HepG2 (cell line): ENCODE results near the gene PRPSAP2. TPM values are rescaled to one million over a fixed set of nuclear protein-coding genes. Genes with fewer than 3 reads are reported as not detected.
A peak's percentile ranks its signal among the peaks of the same experiment; 100 is the strongest.

ENCODE experiments used
- AGO2 ChIP-seq: fragments of 200-400 bp; formaldehyde crosslinking; optimal IDR thresholded peaks from 2 replicates; pipeline ENCODE3; 2017; ENCODE audit warnings: mild to moderate bottlenecking, low read depth, low read length, moderate library complexity
- DRAP1 ChIP-seq: IDR thresholded peaks from 2 replicates; pipeline ENCODE4 v1.6.1; 2016; ENCODE audit warnings: missing genetic modification reagents, missing compliant biosample characterization
- HMGXB4 ChIP-seq, 2 experiments: sonication (generic) in 1 of 2; formaldehyde crosslinking in 1 of 2; IDR thresholded peaks; 2 replicates each; pipeline versions ENCODE4 v1.4.0 to v1.6.1; 2018 to 2020; ENCODE audit warnings: missing genetic modification reagents in 2 of 2, borderline replicate concordance in 1 of 2, low read depth in 1 of 2, mild to moderate bottlenecking in 1 of 2, missing biosample characterization in 1 of 2
- KMT2A ChIP-seq: sonication (generic); formaldehyde crosslinking; IDR thresholded peaks from 2 replicates; pipeline ENCODE4 v1.4.0; 2020; ENCODE audit warnings: missing genetic modification reagents
- LCORL ChIP-seq, 2 experiments: fragments of 450-650 bp in 1 of 2; sonication (generic) in 1 of 2; formaldehyde crosslinking in 1 of 2; IDR thresholded peaks; 2 replicates each; pipeline versions ENCODE4 v1.5.0 to v1.6.1; 2017 to 2020; ENCODE audit warnings: antibody characterized with exemption in 1 of 2, missing genetic modification reagents in 1 of 2
- PHF8 ChIP-seq: sonication (generic); formaldehyde crosslinking; IDR thresholded peaks from 2 replicates; pipeline ENCODE4 v1.5.0; 2020; ENCODE audit warnings: missing genetic modification reagents
- POLR2AphosphoS5 ChIP-seq: IDR thresholded peaks from 2 replicates; pipeline ENCODE4 v1.6.1; 2012; ENCODE audit warnings: low read depth, low read length
- TCF12 ChIP-seq, 2 experiments: fragments of 450-650 bp in 1 of 2; sonication (generic) in 1 of 2; formaldehyde crosslinking in 1 of 2; IDR thresholded peaks; 2 replicates each; pipeline versions ENCODE4 v1.6.1 to v1.8.0; 2017 to 2022; ENCODE audit warnings: antibody characterized with exemption in 1 of 2, mild to moderate bottlenecking in 1 of 2, missing genetic modification reagents in 1 of 2, moderate library complexity in 1 of 2
- TFE3 ChIP-seq: IDR thresholded peaks from 2 replicates; pipeline ENCODE4 v1.6.1; 2016
- ZBTB21 ChIP-seq: sonication (generic); formaldehyde crosslinking; IDR thresholded peaks from 2 replicates; pipeline ENCODE4 v1.4.0; 2020; ENCODE audit warnings: missing genetic modification reagents
- ZNF235 ChIP-seq: sonication (generic); formaldehyde crosslinking; IDR thresholded peaks from 2 replicates; pipeline ENCODE4 v1.8.1; 2023; ENCODE audit warnings: mild to moderate bottlenecking, missing genetic modification reagents, borderline replicate concordance
- ZNF317 ChIP-seq: sonication (generic); formaldehyde crosslinking; IDR thresholded peaks from 2 replicates; pipeline ENCODE4 v1.5.0; 2020; ENCODE audit warnings: mild to moderate bottlenecking, missing genetic modification reagents
- ZNF629 ChIP-seq: sonication (generic); formaldehyde crosslinking; conservative IDR thresholded peaks from 2 replicates; pipeline ENCODE4 v1.5.0; 2020; ENCODE audit warnings: missing genetic modification reagents
- ZNF776 ChIP-seq: sonication (generic); formaldehyde crosslinking; IDR thresholded peaks from 2 replicates; pipeline ENCODE4 v1.4.0; 2020; ENCODE audit warnings: mild to moderate bottlenecking, missing genetic modification reagents
- ZSCAN25 ChIP-seq: sonication (generic); formaldehyde crosslinking; IDR thresholded peaks from 2 replicates; pipeline ENCODE4 v1.8.0; 2022; ENCODE audit warnings: mild to moderate bottlenecking, missing genetic modification reagents
- polyA plus RNA-seq, 8 experiments: library from polyadenylated mRNA; depleted of rRNA in 3 of 8; stranded (reverse) in 7 of 8; unstranded in 1 of 8; fragments of >200 nt; fragmentation: Illumina TruSeq in 4 of 8; extraction: Trizol in 4 of 8; gene quantifications; 2 replicates each; pipeline versions ENCODE4 v1.2.1 to v1.2.3, GENCODE V29; 2011 to 2016; ENCODE audit warnings: low read depth in 4 of 8, missing spikeins in 1 of 8, mixed read lengths in 1 of 8; ENCODE audit not compliant: insufficient read depth in 1 of 8
- total RNA-seq, 5 experiments: library from RNA; depleted of rRNA; stranded (reverse); fragments of >200 nt; fragmentation: Illumina TruSeq; extraction: Trizol; gene quantifications; 2 replicates each; pipeline ENCODE4 v1.2.3, GENCODE V29; 2016; ENCODE audit warnings: low read depth in 1 of 5
- TF ChIP-seq, protein P1 (sequence below): sonication (generic); formaldehyde crosslinking; IDR thresholded peaks from 2 replicates; pipeline ENCODE4 v1.5.1; 2020; ENCODE audit warnings: mild to moderate bottlenecking, moderate library complexity, missing genetic modification reagents
- TF ChIP-seq, protein P2 (sequence below): sonication (generic); formaldehyde crosslinking; IDR thresholded peaks from 2 replicates; pipeline ENCODE4 v1.5.1; 2020; ENCODE audit warnings: mild to moderate bottlenecking, missing genetic modification reagents, moderate library complexity

PRPSAP2 gene
- total and polyA plus RNA-seq, 2 of the 13 experiments (the other 11 are each of a cell fraction or from before 2014, with no cell fraction given), result 34.0 to 58.9 TPM

- TF ChIP-seq HMGXB4 (CRISPR knock-in tag; IDR thresholded peaks at IDR 0.05; ENCODE audit: borderline replicate concordance in 1 of 2, low read depth in 1 of 2) (peak in 1 of 2 experiments; percentile 22; a peak in 1 of 4 replicates), POLR2AphosphoS5 (peak; percentile 83), PHF8 (CRISPR knock-in tag) (peak; percentile 76), DRAP1 (peak; percentile 53; the same call in 1 of the 2 replicates), TCF12 (IDR thresholded peaks at IDR 0.05) (no peak), TCF12 (CRISPR knock-in tag; IDR thresholded peaks at IDR 0.05) (0 out of 2 replicates have a peak, but pooled peaks have one; percentile 50), AGO2 (peak; percentile 45), ZBTB21 (no peak), ZNF235 (CRISPR knock-in tag) (0 out of 2 replicates have a peak, but pooled peaks have one; percentile 49), ZNF629 (CRISPR knock-in tag) (0 out of 2 replicates have a peak, but pooled peaks have one; percentile 2), LCORL (IDR thresholded peaks at IDR 0.05) (no peak), LCORL (CRISPR knock-in tag; IDR thresholded peaks at IDR 0.05) (peak; percentile 76), ZNF317 (CRISPR knock-in tag) (peak; percentile 73), KMT2A (CRISPR knock-in tag) (peak; percentile 41), ZSCAN25 (0 out of 2 replicates have a peak, but pooled peaks have one; percentile 19), TFE3 (CRISPR knock-in tag) (0 out of 2 replicates have a peak, but pooled peaks have one; percentile 29), ZNF776 (peak; percentile 74; the same call in 1 of the 2 replicates)
- TF ChIP-seq, protein P1, sequence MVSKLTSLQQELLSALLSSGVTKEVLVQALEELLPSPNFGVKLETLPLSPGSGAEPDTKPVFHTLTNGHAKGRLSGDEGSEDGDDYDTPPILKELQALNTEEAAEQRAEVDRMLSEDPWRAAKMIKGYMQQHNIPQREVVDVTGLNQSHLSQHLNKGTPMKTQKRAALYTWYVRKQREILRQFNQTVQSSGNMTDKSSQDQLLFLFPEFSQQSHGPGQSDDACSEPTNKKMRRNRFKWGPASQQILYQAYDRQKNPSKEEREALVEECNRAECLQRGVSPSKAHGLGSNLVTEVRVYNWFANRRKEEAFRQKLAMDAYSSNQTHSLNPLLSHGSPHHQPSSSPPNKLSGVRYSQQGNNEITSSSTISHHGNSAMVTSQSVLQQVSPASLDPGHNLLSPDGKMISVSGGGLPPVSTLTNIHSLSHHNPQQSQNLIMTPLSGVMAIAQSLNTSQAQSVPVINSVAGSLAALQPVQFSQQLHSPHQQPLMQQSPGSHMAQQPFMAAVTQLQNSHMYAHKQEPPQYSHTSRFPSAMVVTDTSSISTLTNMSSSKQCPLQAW (CRISPR knock-in tag), result peak; percentile 65; the same call in 1 of the 2 replicates
- TF ChIP-seq, protein P2, sequence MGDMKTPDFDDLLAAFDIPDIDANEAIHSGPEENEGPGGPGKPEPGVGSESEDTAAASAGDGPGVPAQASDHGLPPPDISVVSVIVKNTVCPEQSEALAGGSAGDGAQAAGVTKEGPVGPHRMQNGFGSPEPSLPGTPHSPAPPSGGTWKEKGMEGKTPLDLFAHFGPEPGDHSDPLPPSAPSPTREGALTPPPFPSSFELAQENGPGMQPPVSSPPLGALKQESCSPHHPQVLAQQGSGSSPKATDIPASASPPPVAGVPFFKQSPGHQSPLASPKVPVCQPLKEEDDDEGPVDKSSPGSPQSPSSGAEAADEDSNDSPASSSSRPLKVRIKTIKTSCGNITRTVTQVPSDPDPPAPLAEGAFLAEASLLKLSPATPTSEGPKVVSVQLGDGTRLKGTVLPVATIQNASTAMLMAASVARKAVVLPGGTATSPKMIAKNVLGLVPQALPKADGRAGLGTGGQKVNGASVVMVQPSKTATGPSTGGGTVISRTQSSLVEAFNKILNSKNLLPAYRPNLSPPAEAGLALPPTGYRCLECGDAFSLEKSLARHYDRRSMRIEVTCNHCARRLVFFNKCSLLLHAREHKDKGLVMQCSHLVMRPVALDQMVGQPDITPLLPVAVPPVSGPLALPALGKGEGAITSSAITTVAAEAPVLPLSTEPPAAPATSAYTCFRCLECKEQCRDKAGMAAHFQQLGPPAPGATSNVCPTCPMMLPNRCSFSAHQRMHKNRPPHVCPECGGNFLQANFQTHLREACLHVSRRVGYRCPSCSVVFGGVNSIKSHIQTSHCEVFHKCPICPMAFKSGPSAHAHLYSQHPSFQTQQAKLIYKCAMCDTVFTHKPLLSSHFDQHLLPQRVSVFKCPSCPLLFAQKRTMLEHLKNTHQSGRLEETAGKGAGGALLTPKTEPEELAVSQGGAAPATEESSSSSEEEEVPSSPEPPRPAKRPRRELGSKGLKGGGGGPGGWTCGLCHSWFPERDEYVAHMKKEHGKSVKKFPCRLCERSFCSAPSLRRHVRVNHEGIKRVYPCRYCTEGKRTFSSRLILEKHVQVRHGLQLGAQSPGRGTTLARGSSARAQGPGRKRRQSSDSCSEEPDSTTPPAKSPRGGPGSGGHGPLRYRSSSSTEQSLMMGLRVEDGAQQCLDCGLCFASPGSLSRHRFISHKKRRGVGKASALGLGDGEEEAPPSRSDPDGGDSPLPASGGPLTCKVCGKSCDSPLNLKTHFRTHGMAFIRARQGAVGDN (CRISPR knock-in tag), result peak; percentile 63
Measured at GRCh38 chr17:18857864-18858566, at the start of gene PRPSAP2 (continued).
